ENCODE measurements around the gene TNFSF9.

TNFSF9 gene

GRCh38 chr19:6556480-6557195, 25.8 kb downstream of the TNFSF9 start:
- TF ChIP-seq SIN3A (IDR thresholded peaks at IDR 0.05; ENCODE audit: borderline replicate concordance, insufficient read depth, low read length), result no peak
- TF ChIP-seq REST (IDR thresholded peaks at IDR 0.05; ENCODE audit: insufficient read depth in 1 of 2, low read depth in 2 of 2, low read length in 2 of 2), result no peak
- no peak for TF ChIP-seq POLR2AphosphoS5 (IDR thresholded peaks at IDR 0.05; ENCODE audit: low read depth, low read length)
- no peak for TF ChIP-seq FOXP2 (optimal IDR thresholded peaks at IDR 0.05; ENCODE audit: borderline replicate concordance, extremely low read depth, extremely low read length, insufficient read depth)
- TF ChIP-seq TAF1 (IDR thresholded peaks at IDR 0.05; ENCODE audit: borderline replicate concordance, insufficient read depth, low read length), result no peak

DNA sequence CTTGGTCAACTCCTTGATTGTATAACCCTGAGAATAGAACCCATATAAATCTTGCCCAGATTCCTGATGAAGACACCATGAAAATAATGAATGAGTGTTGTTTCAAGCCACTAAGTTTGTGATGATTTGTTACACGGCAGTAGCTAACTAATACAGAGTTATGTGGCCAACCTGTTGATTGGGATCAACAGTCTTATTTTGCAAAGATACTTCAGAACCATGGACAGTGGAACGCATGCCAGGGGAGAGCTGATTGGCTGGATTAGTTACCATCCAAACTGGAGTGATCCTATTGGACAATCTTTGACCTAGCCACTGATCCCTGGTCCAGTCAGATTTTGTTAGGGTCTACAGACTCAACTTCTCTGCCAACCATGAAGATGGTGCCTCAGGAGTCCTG, 33.6 kb downstream of the TNFSF9 start:
- no peak for TF ChIP-seq SIN3A (IDR thresholded peaks at IDR 0.05; ENCODE audit: borderline replicate concordance, insufficient read depth, low read length)
- peak; percentile 77 to 95 for TF ChIP-seq REST (IDR thresholded peaks at IDR 0.05; ENCODE audit: insufficient read depth in 1 of 2, low read depth in 2 of 2, low read length in 2 of 2)

- TF ChIP-seq SIN3A (IDR thresholded peaks at IDR 0.05; ENCODE audit: borderline replicate concordance, insufficient read depth, low read length), result no peak
- TF ChIP-seq POLR2AphosphoS5 (IDR thresholded peaks at IDR 0.05; ENCODE audit: low read depth, low read length), result no peak
- no peak for TF ChIP-seq FOXP2 (optimal IDR thresholded peaks at IDR 0.05; ENCODE audit: borderline replicate concordance, extremely low read depth, extremely low read length, insufficient read depth)
- TF ChIP-seq TAF1 (IDR thresholded peaks at IDR 0.05; ENCODE audit: borderline replicate concordance, insufficient read depth, low read length), result no peak
- no peak for TF ChIP-seq REST (IDR thresholded peaks at IDR 0.05; ENCODE audit: insufficient read depth in 1 of 2, low read depth in 2 of 2, low read length in 2 of 2)
Measured at GRCh38 chr19:6568010-6568526, 37.2 kb downstream of the TNFSF9 start.

- TF ChIP-seq REST (IDR thresholded peaks at IDR 0.05; ENCODE audit: insufficient read depth in 1 of 2, low read depth in 2 of 2, low read length in 2 of 2) (no peak), TAF1 (IDR thresholded peaks at IDR 0.05; ENCODE audit: borderline replicate concordance, insufficient read depth, low read length) (no peak), FOXP2 (optimal IDR thresholded peaks at IDR 0.05; ENCODE audit: borderline replicate concordance, extremely low read depth, extremely low read length, insufficient read depth) (no peak), POLR2AphosphoS5 (IDR thresholded peaks at IDR 0.05; ENCODE audit: low read depth, low read length) (no peak), SIN3A (IDR thresholded peaks at IDR 0.05; ENCODE audit: borderline replicate concordance, insufficient read depth, low read length) (no peak)
Measured at GRCh38 chr19:6568816-6569215, 38.0 kb downstream of the TNFSF9 start.
